ENCODE measurements around the gene TRIM62.

Gene TRIM62

DNA sequence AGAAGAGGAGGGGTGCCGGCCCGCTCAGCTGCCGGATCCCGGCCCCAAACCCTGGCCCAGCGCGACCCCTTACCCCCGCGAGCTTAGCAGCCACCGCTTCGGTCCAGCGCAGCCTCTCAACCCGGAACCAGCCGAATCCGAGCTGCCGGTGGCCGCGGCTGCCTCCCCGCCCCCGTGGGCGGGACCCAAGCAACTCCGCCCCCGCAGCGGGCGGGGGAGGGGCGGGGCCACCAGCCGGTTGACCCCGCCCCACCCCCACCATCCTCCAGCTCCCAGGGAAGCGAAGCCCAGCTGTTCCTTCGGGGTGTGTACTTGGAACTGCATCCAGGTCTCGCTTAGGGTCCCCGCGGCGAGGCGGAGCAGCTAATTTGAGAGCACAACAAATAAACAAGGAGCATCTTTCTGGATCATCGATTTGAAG lies at the start of gene TRIM62:
TSS of gene TRIM62 (minus strand) at position 123 of the 421 bp plus-strand sequence. CDS start 611 bp downstream, outside the sequence.
- DNase-seq, result peak; percentile 75

DNA sequence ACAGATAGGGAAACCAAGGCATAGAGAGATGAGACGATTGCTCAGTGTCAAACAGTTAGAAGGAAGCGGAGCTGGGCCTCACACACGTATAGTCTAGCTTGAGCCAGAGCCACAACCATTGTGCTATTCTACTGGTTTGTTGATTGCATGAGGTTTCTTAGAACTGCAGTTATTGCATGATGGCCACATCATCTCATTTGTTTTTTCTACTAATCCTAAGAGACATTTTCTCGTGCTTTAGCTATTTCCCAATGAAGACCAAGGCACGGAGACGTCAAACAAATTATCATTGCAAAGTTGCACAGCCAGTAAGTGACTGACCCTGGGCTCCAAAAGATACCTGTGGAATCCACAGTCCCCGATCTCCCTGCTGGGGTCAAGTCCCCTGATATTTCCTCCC lies 49.3 kb upstream of the TRIM62 start:
- no peak for DNase-seq

DNA sequence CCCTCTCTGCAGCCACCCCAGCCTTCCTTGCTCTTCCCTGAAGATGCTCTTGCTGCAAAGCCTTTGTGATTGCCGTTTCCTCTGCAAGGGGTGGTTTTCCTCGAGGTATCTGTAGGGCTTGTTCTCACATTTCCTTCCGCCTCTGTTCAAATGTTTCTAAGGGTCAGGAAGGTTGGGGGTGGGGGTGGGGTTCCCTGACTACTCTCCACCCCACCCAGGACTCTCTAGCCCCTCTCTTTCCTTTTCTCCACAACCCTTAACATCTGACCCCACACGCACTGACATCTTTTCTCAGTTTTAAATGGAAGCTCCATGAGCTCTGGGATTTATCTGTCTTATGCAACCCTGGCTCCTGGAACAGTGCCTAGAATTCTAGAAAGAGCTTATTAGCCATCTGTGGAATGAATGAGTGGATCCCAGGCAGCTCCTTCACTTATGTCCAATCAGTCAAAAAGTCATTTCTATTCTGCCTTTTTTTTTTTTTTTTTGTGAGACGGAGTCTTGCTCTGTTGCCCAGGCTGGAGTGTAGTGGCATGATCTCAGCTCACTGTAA lies 47.2 kb upstream of the TRIM62 start:
- no peak for DNase-seq

DNA sequence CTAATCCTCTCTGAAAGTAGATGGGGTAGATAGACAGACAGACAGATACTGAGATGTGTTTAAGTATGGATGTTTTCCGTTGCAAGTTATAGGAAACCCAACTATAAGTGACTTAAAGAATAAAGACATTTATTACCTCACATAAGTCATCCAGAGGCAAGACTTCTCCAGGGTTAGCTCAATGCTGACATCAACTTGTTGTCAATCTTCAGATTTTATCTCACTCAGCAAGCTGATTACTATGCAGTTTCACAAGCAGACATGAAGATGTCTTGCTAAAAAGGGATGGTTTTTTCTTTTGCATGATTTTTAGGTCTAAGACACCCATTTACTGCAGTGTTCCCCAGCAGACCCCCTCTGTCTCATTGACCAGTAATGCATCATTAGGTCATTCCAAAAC lies 43.7 kb upstream of the TRIM62 start:
- DNase-seq, result no peak

DNA sequence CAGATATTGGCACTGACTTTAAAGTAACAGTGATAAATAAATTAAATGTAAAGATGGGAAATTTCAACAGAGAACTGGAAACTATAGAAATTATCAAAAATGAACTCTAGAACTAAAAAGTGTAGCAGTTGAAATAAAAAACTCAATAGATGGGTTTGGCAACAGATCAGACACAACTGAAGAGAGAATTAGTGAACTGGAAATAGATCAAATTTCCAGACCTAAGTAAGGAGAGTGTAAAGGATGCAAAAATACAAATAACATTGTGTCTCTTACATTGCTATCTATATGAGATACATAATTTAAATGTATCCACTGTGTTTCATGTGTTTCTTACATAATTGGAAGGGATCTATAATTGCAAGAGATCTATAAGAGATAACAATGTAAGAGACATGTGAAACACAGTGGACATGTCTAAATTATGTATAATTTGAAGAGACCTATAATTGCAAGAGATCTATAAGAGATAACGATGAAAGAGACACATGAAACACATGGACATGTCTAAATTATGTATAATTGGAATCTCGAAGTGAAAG lies 42.4 kb upstream of the TRIM62 start:
- no peak for DNase-seq

DNA sequence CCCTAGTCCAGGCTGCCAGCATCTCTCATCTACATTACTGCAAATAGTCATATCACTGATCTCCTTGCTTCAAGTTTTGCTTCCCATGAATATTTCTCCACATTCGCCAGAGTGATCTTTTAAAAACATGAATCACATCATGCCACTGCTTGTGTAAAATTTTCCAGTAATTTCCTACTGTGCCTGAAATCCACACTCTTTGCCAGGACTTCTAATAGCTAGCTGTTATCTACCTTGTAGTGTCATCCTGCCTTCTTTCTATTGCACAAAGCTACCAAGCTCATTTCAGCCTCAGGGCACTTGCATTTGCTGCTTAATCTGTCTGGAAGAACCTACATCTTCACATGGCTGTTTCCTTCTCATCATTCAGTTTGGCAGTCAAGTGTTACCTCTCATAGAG lies 40.5 kb upstream of the TRIM62 start:
- DNase-seq, result no peak

DNA sequence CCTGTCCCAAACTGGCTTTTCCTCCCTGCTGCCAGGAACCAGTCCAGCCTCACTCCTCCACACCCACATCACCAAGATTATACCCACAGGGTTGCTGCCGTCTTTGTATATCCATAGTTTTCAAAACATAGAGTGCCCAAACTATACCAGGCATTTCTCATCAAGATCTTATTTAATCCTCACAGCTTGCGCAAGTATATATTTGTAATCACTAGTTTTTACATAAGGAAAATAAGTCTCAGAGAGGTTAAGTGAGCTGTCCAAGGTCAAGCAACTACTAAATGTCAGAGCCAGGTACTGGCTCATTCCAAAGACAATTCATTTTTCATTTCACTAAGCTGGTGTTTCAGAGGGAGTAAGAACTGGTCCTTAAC lies 39.5 kb upstream of the TRIM62 start:
- DNase-seq, result no peak

DNA sequence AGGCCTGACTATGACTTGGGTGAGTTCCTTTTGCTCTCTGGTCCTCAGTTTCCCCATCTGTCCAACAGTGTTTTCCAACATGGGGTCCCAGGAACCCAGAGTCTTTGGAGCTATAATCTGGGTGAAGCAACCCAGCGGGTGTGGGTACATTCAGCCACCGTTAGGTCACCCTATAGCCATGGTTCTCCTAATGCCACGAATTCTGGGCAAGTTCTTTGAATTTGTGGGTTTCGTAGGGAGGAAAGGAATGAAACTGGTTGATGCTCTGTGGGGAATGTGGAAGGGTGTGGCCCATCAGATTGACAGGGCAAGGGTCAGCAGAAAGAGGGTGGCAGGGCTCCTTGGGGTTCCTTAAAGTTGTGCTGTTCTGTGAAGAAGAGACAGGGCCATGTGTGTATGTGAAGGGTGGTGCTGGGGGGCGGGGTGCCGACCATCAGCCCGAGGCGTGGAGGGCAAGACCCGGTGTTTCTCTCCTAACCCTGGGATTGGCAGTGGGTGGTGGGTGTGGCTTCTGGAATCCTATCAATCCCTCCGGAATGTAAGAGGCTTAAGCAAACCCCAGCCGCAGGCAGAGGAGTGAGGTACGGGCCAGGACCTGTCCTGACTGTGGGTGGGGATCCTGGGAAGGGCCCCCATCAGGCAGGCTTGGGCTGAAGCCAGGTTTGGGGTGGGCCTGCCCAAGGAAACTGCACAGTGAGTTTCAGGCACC lies 39.0 kb upstream of the TRIM62 start:
- no peak for DNase-seq

DNA sequence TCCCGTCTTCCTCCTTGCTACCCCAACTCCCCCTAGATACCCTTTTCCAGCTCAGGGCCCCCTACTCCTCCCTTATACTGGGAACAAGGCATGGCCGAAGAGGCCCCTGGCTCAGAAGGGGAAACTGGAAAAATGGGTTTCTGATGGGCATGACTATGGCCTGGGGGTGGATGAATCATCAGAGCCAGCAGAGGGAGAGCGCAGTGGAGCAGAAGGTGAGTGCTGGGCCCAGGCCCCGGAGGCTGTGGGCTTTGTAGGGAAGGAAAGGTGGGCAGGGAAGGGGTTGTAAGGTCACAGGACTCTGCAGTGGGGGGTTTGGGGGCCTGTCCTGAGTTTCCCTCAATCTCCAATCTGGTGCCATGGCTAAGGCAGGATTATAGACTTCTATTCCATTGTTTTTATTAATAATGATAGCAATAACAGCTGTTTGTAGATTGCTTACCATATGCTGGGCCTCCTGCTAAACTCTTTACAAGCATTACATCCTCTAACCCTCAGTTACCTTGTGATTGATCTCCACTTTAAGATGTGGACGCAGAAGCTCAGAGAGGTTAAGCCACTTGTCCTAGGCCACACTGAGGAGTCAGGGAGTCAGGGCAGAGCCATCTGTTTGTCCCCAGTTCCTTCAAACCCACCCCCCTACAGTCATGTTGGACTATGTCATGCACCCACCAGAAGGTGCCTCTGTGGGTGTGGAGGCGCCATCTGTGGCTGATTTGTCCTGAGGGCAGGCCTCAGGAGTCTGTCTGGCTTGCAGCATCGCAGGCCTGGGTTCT lies 38.2 kb upstream of the TRIM62 start:
- no peak for DNase-seq

DNA sequence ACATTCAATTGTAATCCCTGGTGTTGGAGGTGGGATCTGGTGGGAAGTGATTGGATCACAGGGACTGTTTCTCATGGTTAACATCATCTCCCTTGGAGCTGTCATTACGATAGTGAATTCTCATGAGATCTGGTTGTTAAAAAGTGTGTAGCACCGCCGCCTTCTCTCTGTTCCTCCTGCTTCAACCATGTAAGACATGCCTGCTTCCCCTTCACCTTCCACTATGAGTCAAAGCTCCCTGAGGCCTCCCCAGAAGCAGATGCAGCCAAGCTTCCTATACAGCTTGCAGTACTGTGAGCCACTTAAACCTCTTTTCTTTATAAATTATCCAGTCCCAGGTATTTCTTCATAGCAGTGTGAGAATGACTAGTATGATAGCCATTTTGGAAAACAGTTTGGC lies 30.1 kb upstream of the TRIM62 start:
- no peak for DNase-seq

DNA sequence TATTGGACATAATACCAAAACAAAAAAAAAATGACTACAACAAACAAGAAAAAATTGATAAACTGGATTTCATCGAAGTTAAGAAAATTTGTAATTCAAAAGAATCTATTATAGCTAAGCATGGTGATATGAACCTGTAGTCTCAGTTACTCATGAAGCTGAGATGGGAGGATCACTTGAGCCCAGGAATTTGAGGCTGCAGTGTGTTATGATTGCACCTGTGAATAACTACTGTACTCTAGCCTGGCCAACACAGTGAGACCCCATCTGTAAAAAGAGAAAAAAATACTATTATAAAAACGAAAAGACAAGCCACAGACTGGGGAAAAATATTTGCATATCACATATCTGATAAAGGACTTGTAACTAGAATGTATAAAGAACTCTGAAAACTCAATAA lies 24.5 kb upstream of the TRIM62 start:
- DNase-seq, result no peak

DNA sequence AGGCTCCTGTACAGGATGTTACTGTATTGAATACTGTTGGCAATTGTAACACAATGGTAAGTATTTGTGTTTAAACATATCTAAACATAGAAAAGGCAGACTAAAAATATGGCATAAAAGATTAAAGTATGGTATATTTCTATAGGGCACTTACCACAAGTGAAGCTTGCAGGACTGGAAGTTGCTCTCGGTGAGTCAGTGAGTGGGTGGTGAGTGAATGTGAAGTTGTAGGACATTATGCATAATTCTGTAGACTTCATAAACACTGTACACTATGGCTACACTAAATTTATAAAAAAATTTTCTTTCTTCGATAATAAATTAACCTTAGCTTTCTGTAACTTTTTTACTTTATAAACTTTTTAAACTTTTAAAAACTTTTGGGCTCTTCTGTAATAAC lies 13.7 kb upstream of the TRIM62 start:
- no peak for DNase-seq

DNA sequence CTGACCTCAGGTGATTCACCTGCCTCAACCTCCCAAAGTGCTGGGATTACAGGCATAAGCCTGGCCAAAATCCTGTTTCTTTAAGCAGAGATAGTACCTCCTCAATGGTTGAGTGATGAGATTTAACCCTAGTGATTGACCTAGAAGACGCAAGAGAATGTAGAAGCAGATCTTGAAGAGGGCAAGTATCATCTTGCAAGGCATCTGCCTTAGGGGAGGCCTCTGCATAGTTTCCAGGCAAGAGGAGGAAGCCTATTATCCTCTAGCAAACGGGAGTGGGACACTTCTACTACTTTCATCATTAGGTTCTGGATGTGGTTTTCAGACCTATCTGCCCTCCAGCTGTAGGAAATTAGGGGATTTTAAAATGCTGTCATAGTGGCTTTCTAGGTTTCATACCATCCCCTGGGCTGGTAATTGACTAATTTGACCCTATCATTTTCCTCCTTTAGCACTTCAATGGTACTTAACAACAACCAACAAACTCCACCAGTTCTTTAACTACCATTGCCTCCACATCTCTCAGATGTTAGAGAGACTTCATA lies 10.0 kb upstream of the TRIM62 start:
- no peak for DNase-seq

DNA sequence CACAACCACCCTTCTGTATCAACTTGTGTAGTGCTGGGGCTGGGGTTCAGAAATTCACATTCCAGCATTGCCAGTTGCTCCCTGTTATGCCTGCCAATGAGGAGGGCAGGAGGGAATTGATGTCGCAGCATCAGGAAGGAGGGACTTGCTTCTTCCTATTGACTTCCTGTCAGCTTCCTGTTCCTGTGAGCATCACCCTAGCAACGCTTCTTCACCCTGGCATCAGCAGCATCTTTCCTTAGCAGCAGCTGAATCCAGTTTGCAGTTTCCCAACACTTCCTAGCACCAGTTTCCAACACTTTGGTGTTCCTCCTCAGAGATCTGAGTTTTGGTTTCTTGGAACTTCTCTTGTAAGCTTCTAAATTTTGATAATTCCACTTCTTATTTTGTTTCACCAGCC lies 8.9 kb upstream of the TRIM62 start:
- no peak for DNase-seq

DNA sequence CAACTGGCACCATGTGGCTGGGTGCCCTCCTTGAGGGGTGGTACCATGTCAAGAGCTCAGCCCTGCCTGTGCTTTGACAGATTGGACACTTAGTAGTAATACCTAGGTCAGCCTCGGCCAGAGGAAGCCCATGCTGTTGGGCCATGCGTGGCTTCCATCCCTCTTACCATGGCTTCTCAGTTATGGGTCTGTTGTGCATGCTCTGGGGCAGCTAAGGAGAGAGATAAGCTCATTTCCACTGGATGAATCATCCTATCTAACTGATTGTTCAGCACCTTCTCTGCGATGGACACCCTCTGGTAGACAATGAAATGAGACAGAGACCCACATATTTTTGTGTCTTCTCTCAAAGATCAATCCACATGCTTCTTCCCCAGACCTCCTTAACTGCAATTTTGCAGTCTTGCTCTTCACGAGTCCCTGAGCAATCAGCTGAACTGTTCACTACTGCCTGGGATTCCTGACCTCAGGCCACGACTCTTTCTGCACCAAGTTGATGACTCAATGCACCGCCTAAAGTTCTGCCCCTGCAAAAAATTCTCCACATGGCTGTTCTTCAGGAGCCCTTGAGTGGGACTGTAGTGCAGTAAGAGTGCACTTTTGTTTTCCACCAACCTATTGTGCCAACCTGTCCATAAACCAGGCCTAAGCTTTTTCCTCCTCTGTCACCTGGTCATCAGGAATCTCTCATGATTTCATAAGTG lies 6.9 kb upstream of the TRIM62 start:
- DNase-seq, result no peak

DNA sequence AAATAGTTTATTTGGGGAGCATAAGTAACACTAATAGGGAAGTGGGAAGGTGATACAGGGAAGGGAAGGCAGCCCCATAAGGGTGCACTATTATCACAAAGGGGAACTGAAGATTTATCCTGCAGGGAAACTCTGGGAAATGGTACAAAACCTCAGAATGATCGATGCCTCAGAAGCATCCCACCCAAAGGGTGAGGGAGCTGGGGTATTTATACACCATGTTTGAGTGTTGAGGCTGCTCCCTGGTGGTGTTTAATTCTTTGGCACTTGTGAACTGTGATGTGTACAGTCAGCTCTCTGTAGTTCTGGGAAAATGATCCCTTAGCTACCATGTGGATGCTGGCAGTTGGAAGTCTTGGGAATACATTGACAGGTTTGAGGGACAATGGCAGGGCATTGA lies 5.1 kb upstream of the TRIM62 start:
- DNase-seq, result no peak

DNA sequence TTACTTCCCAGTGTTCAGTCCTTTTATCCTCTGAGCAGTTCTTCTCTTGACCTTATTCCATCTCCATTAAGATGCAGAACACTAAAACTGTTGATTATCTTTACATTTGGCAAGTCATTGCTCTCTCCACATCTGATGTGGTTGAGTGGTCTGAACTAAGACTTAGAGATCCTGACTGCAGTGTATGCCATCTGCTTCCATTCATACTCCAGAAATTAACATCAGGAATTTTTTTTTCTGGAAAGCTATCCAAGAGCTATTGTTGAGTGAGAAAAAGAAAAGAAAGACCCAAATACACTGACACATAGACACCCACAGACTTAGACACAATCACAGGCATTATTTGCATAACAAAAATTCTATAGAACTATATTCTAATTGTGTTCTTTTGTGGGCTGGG lies 3.7 kb upstream of the TRIM62 start:
- no peak for DNase-seq

DNA sequence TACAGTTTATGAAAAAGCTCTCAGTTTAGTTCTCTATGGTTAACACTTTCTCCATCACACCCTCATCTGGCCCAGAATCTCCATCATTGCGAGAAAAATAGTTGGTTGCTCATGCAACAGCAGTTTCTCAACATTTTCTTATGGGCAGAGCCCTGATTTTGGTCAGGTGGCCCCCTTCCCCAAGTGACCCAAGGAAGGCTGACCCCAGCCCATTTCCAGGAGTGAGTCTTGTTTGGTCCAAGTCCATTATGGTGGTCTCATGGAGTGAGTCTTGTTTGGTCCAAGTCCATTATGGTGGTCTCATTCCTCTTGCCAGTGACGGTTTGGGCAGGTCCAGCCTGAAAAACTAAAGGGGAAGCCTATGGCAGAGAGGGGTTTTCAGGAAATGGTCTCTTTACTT lies 1.5 kb upstream of the TRIM62 start:
- DNase-seq, result no peak

DNA sequence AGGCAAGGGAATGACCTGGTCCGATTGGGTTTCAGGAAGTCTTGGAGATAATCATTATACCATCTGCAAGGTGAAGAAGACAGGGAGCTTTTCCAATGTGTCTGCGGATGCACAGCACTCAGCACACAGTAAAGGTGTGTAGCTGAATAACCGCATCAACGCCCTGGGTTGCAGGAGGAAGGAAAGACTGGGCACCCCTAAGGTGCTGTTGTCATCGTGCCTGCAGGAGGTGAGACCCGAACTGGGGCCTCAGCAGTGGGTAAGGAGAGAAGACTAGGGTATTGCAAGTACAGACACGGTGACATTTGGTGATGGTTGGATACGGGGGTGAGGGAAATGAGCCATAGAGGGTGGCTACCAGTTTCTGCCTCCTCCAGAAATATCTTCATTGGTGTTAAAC lies 1.1 kb upstream of the TRIM62 start:
- DNase-seq, result no peak

DNA sequence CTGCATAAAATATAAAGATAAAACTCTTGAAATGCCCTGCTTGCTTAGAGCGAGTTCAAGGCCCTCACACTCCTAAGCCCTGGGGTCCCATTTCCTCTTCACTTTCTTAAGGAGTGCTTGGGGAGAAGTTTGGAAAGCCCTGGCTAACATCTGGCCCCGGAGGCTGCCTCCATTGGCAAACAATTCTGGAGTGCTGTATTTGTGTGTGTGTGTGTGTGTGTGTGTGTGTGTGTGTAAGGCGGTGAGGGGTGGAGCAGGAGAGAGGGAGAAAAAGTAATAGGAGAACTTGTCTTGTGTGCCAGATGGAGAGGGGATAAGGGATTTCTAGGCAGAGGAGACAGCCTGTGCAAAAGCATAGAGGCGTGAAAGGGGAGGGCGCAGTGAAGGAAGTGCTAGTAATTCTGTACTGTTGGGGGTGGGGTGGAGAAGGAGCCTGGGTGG lies 578 bp upstream of the TRIM62 start:
- DNase-seq, result no peak

DNA sequence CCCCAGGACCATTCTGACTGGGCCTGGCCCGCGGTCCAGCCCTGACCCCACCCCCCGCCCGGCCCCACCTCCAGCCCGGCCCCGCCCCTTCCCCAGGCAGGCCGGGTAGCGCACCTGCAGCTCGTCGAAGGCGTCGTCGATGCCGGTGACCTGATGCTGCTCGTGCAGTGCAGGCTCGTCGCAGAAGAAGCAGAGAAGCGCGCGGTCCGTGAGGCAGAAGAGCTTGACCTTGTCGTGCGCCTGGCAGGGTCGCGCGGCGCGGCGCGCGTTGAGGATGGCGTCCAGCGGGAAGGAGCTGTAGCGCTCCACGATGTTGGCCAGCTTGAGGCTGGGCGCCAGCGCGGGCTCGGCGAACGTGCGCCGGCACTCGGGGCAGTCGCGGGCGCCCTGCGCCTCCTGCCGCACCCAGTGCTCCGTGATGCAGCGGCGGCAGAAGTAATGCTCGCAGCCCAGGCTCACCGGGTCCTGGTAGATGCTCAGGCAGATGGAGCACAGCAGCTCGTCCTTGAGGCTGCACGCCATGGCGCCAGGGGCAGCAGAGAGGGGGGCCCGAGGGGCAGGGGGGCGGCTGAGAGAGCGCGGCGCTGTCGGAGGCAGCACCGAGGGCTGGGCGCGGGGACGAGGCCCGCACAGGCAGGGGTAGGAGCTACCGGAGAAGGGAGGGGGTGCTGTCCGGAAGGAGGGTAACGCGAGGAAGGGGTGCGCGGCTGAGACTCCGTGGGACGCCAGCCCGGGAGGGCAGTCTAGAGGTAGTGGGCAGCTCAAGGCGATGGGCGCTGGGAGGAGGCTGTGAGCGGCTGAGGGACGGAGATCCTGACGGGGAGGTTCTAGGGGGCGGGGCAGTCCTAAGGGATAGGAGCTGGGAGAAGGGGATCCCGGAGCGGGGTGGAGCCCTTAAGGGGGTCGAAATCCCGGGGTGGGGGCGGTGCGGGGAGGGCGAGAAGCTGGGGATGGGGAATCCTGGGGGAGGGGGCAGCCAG lies 642 bp downstream of the TRIM62 start:
- peak; percentile 82 for DNase-seq
